Neural crest cell (in vitro differentiated cells): ENCODE results near the gene SPDL1. TPM values are rescaled to one million over a fixed set of nuclear protein-coding genes. Genes with fewer than 3 reads are reported as not detected.

Source experiments
- DNase-seq: peaks from one replicate; pipeline ENCODE4 v3.0.0; 2021; ENCODE audit warnings: low read depth, mixed read lengths, low spot score
- H3K27ac Mint-ChIP-seq: one replicate; pipeline ENCODE4 v1.8.0; 2021; ENCODE audit warnings: mild to moderate bottlenecking, mixed read lengths; ENCODE audit not compliant: unreplicated experiment
- H3K27me3 Mint-ChIP-seq: 2 replicates; pipeline ENCODE4 v1.8.0; 2021; ENCODE audit warnings: low read depth, mild to moderate bottlenecking, mixed read lengths
- H3K36me3 Mint-ChIP-seq: 2 replicates; pipeline ENCODE4 v1.8.0; 2021; ENCODE audit warnings: low read depth, mild to moderate bottlenecking, mixed read lengths
- H3K4me1 Mint-ChIP-seq: 2 replicates; pipeline ENCODE4 v1.8.0; 2021; ENCODE audit warnings: mixed read lengths
- H3K4me3 Mint-ChIP-seq: one replicate; pipeline ENCODE4 v1.8.0; 2021; ENCODE audit warnings: mild to moderate bottlenecking, mixed read lengths
- H3K9me3 Mint-ChIP-seq: 2 replicates; pipeline ENCODE4 v1.8.0; 2021; ENCODE audit warnings: mixed read lengths
- total RNA-seq: library from RNA; stranded (reverse); gene quantifications from 2 replicates; pipeline ENCODE4 v1.2.1, GENCODE V29; 2021
- TF ChIP-seq, protein P1 (sequence below): fragments of 200-600 bp; sonication (generic); conservative IDR thresholded peaks from 2 replicates; pipeline ENCODE4 v1.5.0; 2021; ENCODE audit warnings: antibody characterized with exemption, mild to moderate bottlenecking

Gene SPDL1
- total RNA-seq, 1 donor from 2014 or later: 53.3 TPM

DNA sequence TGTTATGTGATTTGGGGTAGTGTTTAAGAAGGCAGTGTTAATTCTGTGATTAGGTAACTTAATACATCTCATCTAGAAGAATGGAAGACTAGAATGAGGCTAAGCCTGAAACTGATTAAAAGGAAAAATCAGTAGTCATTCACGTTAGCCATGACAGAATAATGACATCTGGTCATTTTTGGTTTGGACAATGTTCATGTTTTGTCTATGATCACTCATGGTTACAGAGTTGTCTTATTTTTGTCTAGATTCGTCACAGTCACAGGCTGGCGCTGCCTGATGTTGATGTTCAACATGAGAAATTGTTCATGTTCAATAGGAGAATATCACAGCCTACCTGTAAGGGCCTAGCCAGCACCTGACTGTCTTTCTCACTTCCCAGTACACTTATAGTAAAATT is 44.0 kb downstream of the SPDL1 start:
- peaks cover 2% of the 10 kb centered on the region for H3K9me3 Mint-ChIP-seq
- H3K27ac Mint-ChIP-seq: no peak overlapping the region
- H3K27me3 Mint-ChIP-seq: peaks cover 16% of the 10 kb centered on the region
- TF ChIP-seq, protein P1, sequence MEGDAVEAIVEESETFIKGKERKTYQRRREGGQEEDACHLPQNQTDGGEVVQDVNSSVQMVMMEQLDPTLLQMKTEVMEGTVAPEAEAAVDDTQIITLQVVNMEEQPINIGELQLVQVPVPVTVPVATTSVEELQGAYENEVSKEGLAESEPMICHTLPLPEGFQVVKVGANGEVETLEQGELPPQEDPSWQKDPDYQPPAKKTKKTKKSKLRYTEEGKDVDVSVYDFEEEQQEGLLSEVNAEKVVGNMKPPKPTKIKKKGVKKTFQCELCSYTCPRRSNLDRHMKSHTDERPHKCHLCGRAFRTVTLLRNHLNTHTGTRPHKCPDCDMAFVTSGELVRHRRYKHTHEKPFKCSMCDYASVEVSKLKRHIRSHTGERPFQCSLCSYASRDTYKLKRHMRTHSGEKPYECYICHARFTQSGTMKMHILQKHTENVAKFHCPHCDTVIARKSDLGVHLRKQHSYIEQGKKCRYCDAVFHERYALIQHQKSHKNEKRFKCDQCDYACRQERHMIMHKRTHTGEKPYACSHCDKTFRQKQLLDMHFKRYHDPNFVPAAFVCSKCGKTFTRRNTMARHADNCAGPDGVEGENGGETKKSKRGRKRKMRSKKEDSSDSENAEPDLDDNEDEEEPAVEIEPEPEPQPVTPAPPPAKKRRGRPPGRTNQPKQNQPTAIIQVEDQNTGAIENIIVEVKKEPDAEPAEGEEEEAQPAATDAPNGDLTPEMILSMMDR: no peak
- no peak for DNase-seq
- no peaks in the 10 kb centered on the region for H3K4me1 Mint-ChIP-seq
- no peaks in the 10 kb centered on the region for H3K36me3 Mint-ChIP-seq
- no peak overlapping the region for H3K4me3 Mint-ChIP-seq

DNA sequence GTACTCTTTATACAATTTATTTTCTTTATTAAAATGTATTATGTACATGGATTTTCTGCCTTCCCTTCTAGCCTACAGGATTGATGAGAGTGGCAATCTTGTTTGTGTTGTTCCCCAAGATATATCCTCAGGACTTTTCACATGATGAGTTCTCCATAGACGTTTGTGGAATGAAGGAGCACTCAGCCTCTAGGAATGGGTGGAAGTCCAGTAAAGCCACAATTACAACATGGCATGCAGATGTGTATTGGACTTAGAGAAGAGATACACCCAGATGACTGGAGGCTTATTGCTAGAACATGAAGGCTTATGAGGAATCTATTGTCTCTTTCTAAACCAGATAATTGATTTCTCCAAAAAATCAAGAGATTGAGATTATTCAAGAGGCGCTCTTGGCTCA is 45.3 kb downstream of the SPDL1 start:
- H3K27me3 Mint-ChIP-seq: peaks cover 14% of the 10 kb centered on the region
- H3K27ac Mint-ChIP-seq: no peak overlapping the region
- H3K4me3 Mint-ChIP-seq: no peak overlapping the region
- no peaks in the 10 kb centered on the region for H3K36me3 Mint-ChIP-seq
- peaks cover 2% of the 10 kb centered on the region for H3K9me3 Mint-ChIP-seq
- TF ChIP-seq, protein P1: no peak
- no peaks in the 10 kb centered on the region for H3K4me1 Mint-ChIP-seq
- no peak for DNase-seq

DNA sequence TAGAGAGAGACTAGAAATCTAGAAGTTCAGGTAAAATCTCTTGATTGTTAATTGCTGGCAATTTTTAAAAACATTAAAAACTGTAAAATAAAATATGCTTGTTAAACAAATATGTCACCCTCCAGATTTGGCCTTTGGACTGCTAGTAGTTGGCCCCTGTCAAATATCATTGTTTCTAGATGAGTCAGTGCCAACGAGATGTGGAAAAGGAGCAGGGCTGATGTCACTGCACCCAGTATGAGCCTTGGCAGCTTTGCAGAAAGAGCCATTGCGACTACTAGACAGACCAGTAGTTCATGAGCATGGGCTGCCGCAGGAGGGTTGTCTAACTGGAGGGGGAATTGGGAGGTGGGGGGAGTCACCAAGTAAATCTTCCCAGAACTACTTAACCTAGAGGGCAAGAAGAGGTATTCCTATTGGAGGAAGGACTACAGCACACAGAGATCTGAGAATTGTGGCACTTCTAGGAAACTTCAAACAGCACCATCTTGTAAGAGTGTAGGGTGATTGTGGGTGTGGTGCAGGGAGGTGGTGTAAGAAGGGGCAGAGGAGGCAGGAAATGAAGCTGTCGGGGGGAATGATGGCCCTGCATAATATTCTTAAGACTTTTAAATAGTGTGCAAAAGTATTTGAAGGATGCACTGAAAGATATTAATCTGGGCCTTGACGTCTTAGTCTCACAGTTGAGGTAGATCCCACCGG is 46.4 kb downstream of the SPDL1 start:
- H3K4me1 Mint-ChIP-seq: no peaks in the 10 kb centered on the region
- H3K27ac Mint-ChIP-seq: no peak overlapping the region
- H3K4me3 Mint-ChIP-seq: no peak overlapping the region
- peaks cover 2% of the 10 kb centered on the region for H3K9me3 Mint-ChIP-seq
- DNase-seq: no peak
- peaks cover 7% of the 10 kb centered on the region for H3K27me3 Mint-ChIP-seq
- H3K36me3 Mint-ChIP-seq: no peaks in the 10 kb centered on the region
- TF ChIP-seq, protein P1: no peak

DNA sequence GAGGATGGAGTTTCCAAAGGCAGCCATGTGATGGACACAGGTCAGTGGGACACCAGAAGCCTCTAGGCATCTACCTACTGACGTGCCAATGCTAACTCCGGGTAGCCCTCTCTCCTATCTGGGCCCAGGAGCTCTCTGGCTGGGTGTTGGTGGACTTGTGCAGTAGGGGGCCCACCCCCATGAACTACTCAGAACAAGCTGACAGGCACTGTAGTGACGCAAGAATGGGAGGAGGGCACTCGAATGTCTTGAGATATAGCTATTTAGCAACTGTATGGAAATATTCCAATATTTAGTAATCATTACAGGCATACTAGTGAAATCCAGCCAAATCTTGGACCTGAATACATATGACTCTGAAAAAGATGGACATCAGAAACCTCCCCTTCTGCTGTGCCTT is 47.8 kb downstream of the SPDL1 start:
- Mint-ChIP-seq H3K27ac (no peak overlapping the region), H3K4me1 (no peaks in the 10 kb centered on the region), H3K27me3 (peaks cover 11% of the 10 kb centered on the region), H3K4me3 (no peak overlapping the region), H3K36me3 (no peaks in the 10 kb centered on the region), H3K9me3 (peaks cover 7% of the 10 kb centered on the region)
- TF ChIP-seq, protein P1: no peak
- DNase-seq: no peak

DNA sequence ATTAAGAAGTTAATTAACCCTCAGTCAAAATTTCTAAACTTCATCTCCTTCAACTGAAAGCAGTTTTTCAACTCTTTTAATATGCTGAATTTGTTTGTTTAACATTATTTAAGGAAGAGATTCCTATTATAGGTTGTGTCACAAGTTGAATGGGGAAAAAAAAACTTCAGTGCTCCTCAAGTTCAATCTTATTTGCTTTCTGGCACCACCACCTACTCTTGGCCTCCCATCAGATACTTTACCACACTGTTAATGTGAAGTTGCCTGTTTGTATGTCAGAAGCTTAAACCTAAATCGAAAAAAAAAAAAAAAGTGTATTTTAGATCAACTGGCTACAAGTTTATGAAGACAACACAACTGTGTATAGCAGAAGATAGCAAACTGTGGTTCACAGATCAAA is 49.4 kb downstream of the SPDL1 start:
- Mint-ChIP-seq H3K27ac (no peak overlapping the region), H3K36me3 (no peaks in the 10 kb centered on the region)

More for the DNA sequence above, 49.4 kb downstream of the SPDL1 start:
- Mint-ChIP-seq H3K4me1 (peaks cover 3% of the 10 kb centered on the region), H3K4me3 (no peak overlapping the region), H3K9me3 (peaks cover 4% of the 10 kb centered on the region), H3K27me3 (peaks cover 18% of the 10 kb centered on the region)
- DNase-seq: no peak
- TF ChIP-seq, protein P1: no peak
